GM12865 (cell line): ENCODE measurements around the gene PTGER2.

Experiments
- DNase-seq: peaks from one replicate; pipeline ENCODE4 v3.0.0; 2010; ENCODE audit warnings: low read depth
- H3K4me3 ChIP-seq: 2 replicates; pipeline ENCODE4 v1.5.1; 2011; ENCODE audit warnings: mild to moderate bottlenecking, low read depth, low read length, control low read depth
- TF ChIP-seq, protein P1 (sequence below): IDR thresholded peaks from 2 replicates; pipeline ENCODE4 v1.5.1; 2011; ENCODE audit warnings: low read length, control low read depth, low read depth, inconsistent platforms; ENCODE audit not compliant: insufficient read depth; ENCODE audit errors: missing control alignments

PTGER2 gene

GRCh38 chr14:52366796-52367315 is 52.7 kb downstream of the PTGER2 start:
- DNase-seq = no peak
- TF ChIP-seq, protein P1, sequence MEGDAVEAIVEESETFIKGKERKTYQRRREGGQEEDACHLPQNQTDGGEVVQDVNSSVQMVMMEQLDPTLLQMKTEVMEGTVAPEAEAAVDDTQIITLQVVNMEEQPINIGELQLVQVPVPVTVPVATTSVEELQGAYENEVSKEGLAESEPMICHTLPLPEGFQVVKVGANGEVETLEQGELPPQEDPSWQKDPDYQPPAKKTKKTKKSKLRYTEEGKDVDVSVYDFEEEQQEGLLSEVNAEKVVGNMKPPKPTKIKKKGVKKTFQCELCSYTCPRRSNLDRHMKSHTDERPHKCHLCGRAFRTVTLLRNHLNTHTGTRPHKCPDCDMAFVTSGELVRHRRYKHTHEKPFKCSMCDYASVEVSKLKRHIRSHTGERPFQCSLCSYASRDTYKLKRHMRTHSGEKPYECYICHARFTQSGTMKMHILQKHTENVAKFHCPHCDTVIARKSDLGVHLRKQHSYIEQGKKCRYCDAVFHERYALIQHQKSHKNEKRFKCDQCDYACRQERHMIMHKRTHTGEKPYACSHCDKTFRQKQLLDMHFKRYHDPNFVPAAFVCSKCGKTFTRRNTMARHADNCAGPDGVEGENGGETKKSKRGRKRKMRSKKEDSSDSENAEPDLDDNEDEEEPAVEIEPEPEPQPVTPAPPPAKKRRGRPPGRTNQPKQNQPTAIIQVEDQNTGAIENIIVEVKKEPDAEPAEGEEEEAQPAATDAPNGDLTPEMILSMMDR = no peak
- H3K4me3 ChIP-seq = no peak overlapping the region

- TF ChIP-seq, protein P1 = no peak
- DNase-seq = no peak
- H3K4me3 ChIP-seq = no peak overlapping the region
Observed at GRCh38 chr14:52369305-52369801, 55.2 kb downstream of the PTGER2 start.

GRCh38 chr14:52370406-52370935 is 56.4 kb downstream of the PTGER2 start:
- TF ChIP-seq, protein P1 = no peak
- DNase-seq = no peak

DNA sequence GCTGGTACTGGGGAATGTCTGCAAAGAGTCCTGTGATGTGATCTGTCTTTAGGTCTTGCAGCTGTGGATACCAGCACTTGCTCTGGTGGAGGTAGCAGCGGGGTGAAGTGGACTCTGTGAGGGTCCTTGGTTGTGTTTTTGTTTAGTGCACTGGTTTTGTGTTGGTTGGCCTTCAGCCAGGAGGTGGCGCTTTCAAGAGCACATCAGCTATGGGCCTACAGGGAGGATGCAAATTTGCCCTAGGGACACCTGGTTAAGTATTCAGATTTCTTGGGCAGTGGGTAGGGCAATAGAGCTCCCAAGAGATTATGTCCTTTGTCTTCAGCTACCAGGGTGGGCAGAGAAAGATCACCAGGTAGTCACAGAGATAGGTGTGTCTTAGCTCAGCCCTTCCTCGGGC is 63.8 kb downstream of the PTGER2 start:
- TF ChIP-seq, protein P1 = no peak
- peak; percentile 4 for DNase-seq

More at GRCh38 chr14:52370406-52370935, 56.4 kb downstream of the PTGER2 start:
- no peak overlapping the region for H3K4me3 ChIP-seq

More for the DNA sequence above, 63.8 kb downstream of the PTGER2 start:
- H3K4me3 ChIP-seq = no peak overlapping the region
